ENCODE measurements around the gene C16orf86. TPM values are rescaled to one million over a fixed set of nuclear protein-coding genes. Genes with fewer than 3 reads are reported as not detected.

The C16orf86 gene
- polyA plus RNA-seq, 1 of the 3 experiments (the other 2 are of a cell fraction): 4.3 TPM

DNA sequence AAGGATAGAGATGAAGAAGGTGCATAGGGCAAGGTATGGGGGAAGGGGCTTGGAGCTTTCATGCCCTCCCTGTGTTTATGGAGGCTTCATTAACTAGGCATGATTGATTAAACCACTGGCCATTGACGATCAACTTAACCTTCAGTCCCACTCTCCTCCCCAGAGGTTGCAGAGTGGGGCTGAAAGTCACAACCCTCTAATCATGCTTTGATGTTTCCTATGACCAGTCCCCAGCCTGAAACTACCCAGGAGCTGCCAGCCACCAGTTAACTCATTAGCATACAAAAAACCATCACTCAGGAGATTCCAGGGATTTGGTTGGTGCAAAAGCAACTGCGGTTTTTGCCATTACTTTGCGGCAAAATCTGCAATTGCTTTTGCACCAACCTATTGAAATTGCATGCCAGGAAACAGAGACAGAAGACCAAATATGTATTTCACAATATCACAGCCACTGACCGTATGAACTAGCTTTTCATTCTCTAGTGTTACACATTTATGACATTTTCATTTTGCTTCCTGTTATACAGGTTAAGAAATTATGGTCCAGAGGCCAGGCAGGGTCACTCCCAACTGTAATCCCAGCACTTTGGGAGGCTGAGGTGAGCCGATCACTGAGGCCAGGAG lies 47.1 kb downstream of the C16orf86 start:
- Histone ChIP-seq H3F3A (replicated peaks; ENCODE audit: insufficient read depth) (peaks cover 4% of the 10 kb centered on the region), H3K9ac (no peak overlapping the region), H3K36me3 (replicated peaks in 1 of 2; ENCODE audit: control insufficient read depth in 1 of 2, insufficient read depth in 2 of 2, low read length in 1 of 2) (peaks cover 2 to 6% of the 10 kb centered on the region in 2 experiments), H3K79me2 (ENCODE audit: insufficient read depth) (peaks cover 91% of the 10 kb centered on the region), H3K9me2 (no peaks in the 10 kb centered on the region), H2AFZ (ENCODE audit: low read depth) (no peak overlapping the region), H3K9me3 (no peaks in the 10 kb centered on the region), H4K20me1 (ENCODE audit: insufficient read depth) (peaks cover 21% of the 10 kb centered on the region), H3K4me2 (no peak overlapping the region), H3K4me1 (ENCODE audit: control insufficient read depth in 1 of 2, insufficient read depth in 2 of 2, low read depth in 1 of 2, low read length in 1 of 2) (peaks cover 0 to 11% of the 10 kb centered on the region in 2 experiments; a peak in 2 of 4 replicates), H3K27ac (ENCODE audit: low read depth in 2 of 2, low read length in 1 of 2) (no peak overlapping the region), H3K4me3 (ENCODE audit: low read depth in 2 of 2, low read length in 1 of 2) (no peak overlapping the region), H3K27me3 (ENCODE audit: insufficient read depth) (no peaks in the 10 kb centered on the region)
- WGBS (ENCODE audit: low lambda C conversion rate): 95% methylated on average over 5 of the region's 5 CpGs
- ChIA-PET POLR2A (no interaction called here), CTCF (interaction anchor here (1.6 kb wide), 1 partner anchor 9 kb away, joined by 4 read pairs; no protein-coding TSS in a partner anchor)
- TF ChIP-seq, protein P1, sequence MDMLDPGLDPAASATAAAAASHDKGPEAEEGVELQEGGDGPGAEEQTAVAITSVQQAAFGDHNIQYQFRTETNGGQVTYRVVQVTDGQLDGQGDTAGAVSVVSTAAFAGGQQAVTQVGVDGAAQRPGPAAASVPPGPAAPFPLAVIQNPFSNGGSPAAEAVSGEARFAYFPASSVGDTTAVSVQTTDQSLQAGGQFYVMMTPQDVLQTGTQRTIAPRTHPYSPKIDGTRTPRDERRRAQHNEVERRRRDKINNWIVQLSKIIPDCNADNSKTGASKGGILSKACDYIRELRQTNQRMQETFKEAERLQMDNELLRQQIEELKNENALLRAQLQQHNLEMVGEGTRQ (IDR thresholded peaks at IDR 0.05; ENCODE audit: borderline replicate concordance, low read depth, low read length): no peak
- no peak for TF ChIP-seq POLR2AphosphoS5 (IDR thresholded peaks at IDR 0.05; ENCODE audit: low read depth, low read length)
- DNase-seq: no peak

DNA sequence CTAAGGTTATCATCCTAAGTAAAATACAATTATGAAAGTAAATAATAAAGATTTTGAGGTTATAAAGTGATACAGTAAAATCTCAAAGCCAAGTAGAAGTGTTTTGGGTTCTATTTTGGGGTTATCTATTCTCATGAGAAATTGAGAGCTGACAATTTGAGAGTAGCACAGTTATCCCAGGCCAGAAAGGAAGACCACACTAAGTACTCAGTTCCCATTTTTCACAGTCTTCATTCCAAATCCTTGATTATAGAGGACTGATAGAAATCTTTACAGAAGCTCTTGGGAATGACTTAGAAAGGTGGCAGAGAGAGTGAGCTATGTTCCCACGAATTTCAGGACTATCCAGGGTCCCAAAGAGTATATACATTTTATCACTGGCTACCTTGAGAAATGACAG lies 47.9 kb downstream of the C16orf86 start:
- H3K27me3 ChIP-seq (ENCODE audit: insufficient read depth): no peaks in the 10 kb centered on the region
- no peak overlapping the region for H3K4me2 ChIP-seq
- no peaks in the 10 kb centered on the region for H3K9me3 ChIP-seq
- H3K36me3 ChIP-seq (replicated peaks in 1 of 2; ENCODE audit: control insufficient read depth in 1 of 2, insufficient read depth in 2 of 2, low read length in 1 of 2): peaks cover 2 to 6% of the 10 kb centered on the region in 2 experiments
- no peak overlapping the region for H3K27ac ChIP-seq (ENCODE audit: low read depth in 2 of 2, low read length in 1 of 2)
- 100% methylated on average over 1 of the region's 1 CpG for WGBS (ENCODE audit: low lambda C conversion rate)
- H3K4me3 ChIP-seq (ENCODE audit: low read depth in 2 of 2, low read length in 1 of 2): no peak overlapping the region
- peaks cover 0 to 8% of the 10 kb centered on the region in 2 experiments; a peak in 2 of 4 replicates for H3K4me1 ChIP-seq (ENCODE audit: control insufficient read depth in 1 of 2, insufficient read depth in 2 of 2, low read depth in 1 of 2, low read length in 1 of 2)
- H4K20me1 ChIP-seq (ENCODE audit: insufficient read depth): peaks cover 21% of the 10 kb centered on the region
- no peak for DNase-seq
- H3K9ac ChIP-seq: no peak overlapping the region
- POLR2A ChIA-PET: no interaction called here
- CTCF ChIA-PET: interaction anchor here (0.8 to 1.3 kb wide), 2 partner anchors 42 to 185 kb away, joined by 3 to 4 read pairs; no protein-coding TSS in a partner anchor
- H3F3A ChIP-seq (replicated peaks; ENCODE audit: insufficient read depth): peaks cover 1% of the 10 kb centered on the region
- H3K79me2 ChIP-seq (ENCODE audit: insufficient read depth): peaks cover 87% of the 10 kb centered on the region
- no peaks in the 10 kb centered on the region for H3K9me2 ChIP-seq
- no peak overlapping the region for H2AFZ ChIP-seq (ENCODE audit: low read depth)
- TF ChIP-seq EP300 (IDR thresholded peaks at IDR 0.05; ENCODE audit: borderline replicate concordance in 1 of 2, low read depth in 1 of 2, low read length in 1 of 2) (no peak), NFIC (IDR thresholded peaks at IDR 0.05; ENCODE audit: borderline replicate concordance) (no peak), ELF1 (IDR thresholded peaks at IDR 0.05) (no peak), RFX5 (IDR thresholded peaks at IDR 0.05; ENCODE audit: low read length) (no peak), FOXM1 (IDR thresholded peaks at IDR 0.05; ENCODE audit: low read depth) (no peak), EZH2phosphoT487 (IDR thresholded peaks at IDR 0.05; ENCODE audit: borderline replicate concordance, low read depth) (no peak), FOXJ3 (CRISPR knock-in tag; IDR thresholded peaks at IDR 0.05) (no peak), SIN3A (IDR thresholded peaks at IDR 0.05; ENCODE audit: borderline replicate concordance, low read depth, low read length) (no peak), GATA2 (CRISPR knock-in tag; IDR thresholded peaks at IDR 0.05) (no peak), YY1 (IDR thresholded peaks at IDR 0.05; ENCODE audit: low read depth) (no peak)
- TF ChIP-seq, protein P1 (IDR thresholded peaks at IDR 0.05; ENCODE audit: borderline replicate concordance, low read depth, low read length): no peak
